H1 (cell line): ENCODE measurements around the gene ACSF3. TPM values are rescaled to one million over a fixed set of nuclear protein-coding genes. Genes with fewer than 3 reads are reported as not detected.

Source experiments
- CTCF ChIA-PET: fragments of 300-600 bp; sonication (Branson Sonifier 250); formaldehyde crosslinking; loops from one replicate; lab custom pipeline; 2021; ENCODE audit not compliant: partially characterized antibody; lab: Charles Lee
- POLR2A ChIA-PET: fragments of 300-600 bp; sonication (Branson Sonifier 250); formaldehyde crosslinking; loops from one replicate; lab custom pipeline; 2021; ENCODE audit warnings: inconsistent platforms; ENCODE audit not compliant: partially characterized antibody; lab: Charles Lee
- DNase-seq, 2 experiments: peaks; one replicate each; pipeline versions ENCODE4 v3.0.0 to v3.0.0-alpha.2; 2010 to 2022; ENCODE audit warnings: low spot score in 2 of 2, low read depth in 1 of 2, mixed read lengths in 1 of 2
- FAIRE-seq: peaks from 2 replicates; lab custom pipeline; 2011; peaks lifted over from hg19 to GRCh38; lab: Jason Lieb, UNC
- H2AFZ ChIP-seq: 2 replicates; pipeline ENCODE4 v1.8.1; 2012; ENCODE audit warnings: low read length, inconsistent platforms
- H2AK5ac ChIP-seq: 2 replicates; pipeline ENCODE4 v1.6.1; 2013; ENCODE audit warnings: low read depth, low read length
- H2BK120ac ChIP-seq: replicated peaks from 2 replicates; pipeline ENCODE3; 2013; ENCODE audit warnings: low read depth, low read length, inconsistent platforms
- H2BK12ac ChIP-seq: 2 replicates; pipeline ENCODE4 v1.6.1; 2013; ENCODE audit warnings: low read depth, low read length
- H2BK15ac ChIP-seq: 2 replicates; pipeline ENCODE4 v1.6.1; 2013; ENCODE audit warnings: low read length
- H2BK20ac ChIP-seq: 2 replicates; pipeline ENCODE4 v1.6.1; 2013; ENCODE audit warnings: low read length
- H2BK5ac ChIP-seq: 2 replicates; pipeline ENCODE4 v1.6.1; 2013; ENCODE audit warnings: low read depth, low read length
- H3K14ac ChIP-seq: 2 replicates; pipeline ENCODE4 v1.6.1; 2013; ENCODE audit warnings: inconsistent platforms; ENCODE audit not compliant: insufficient read length
- H3K18ac ChIP-seq: 2 replicates; pipeline ENCODE4 v1.6.1; 2013; ENCODE audit warnings: low read length; ENCODE audit errors: extremely low read depth
- H3K23ac ChIP-seq: 2 replicates; pipeline ENCODE4 v1.6.1; 2013; ENCODE audit warnings: inconsistent platforms; ENCODE audit not compliant: insufficient read length
- H3K23me2 ChIP-seq: 2 replicates; pipeline ENCODE4 v1.6.1; 2013; ENCODE audit warnings: low read depth, low read length
- H3K27ac ChIP-seq: 2 replicates; pipeline ENCODE4 v1.6.1; 2011; ENCODE audit warnings: low read depth, low read length, inconsistent platforms
- H3K27me3 ChIP-seq, 4 experiments: replicated peaks in 1 of 4; 1 replicate in 1 of 4; 2 replicates in 3 of 4; pipeline versions ENCODE4 v1.6.1 to v1.8.1; 2011 to 2013; ENCODE audit warnings: low read length in 3 of 4, mild to moderate bottlenecking in 3 of 4, inconsistent platforms in 2 of 4, mixed read lengths in 2 of 4, moderate library complexity in 1 of 4; ENCODE audit not compliant: control insufficient read depth in 3 of 4, insufficient read depth in 3 of 4; ENCODE audit errors: extremely low read depth in 1 of 4
- H3K36me3 ChIP-seq, 4 experiments: 2 replicates each; pipeline versions ENCODE4 v1.6.1 to v1.8.1; 2011 to 2013; ENCODE audit warnings: mild to moderate bottlenecking in 4 of 4, low read length in 3 of 4, moderate library complexity in 2 of 4, control low read depth in 1 of 4, inconsistent platforms in 1 of 4; ENCODE audit not compliant: insufficient read depth in 4 of 4, control insufficient read depth in 2 of 4
- H3K4ac ChIP-seq: replicated peaks from 2 replicates; pipeline ENCODE3; 2013; ENCODE audit warnings: low read length, low read depth, mixed read lengths, inconsistent platforms; ENCODE audit not compliant: insufficient read length
- H3K4me1 ChIP-seq, 4 experiments: replicated peaks in 1 of 4; 1 replicate in 1 of 4; 2 replicates in 3 of 4; pipeline versions ENCODE4 v1.6.1 to v1.8.1; 2011 to 2013; ENCODE audit warnings: low read length in 3 of 4, inconsistent platforms in 2 of 4, mixed read lengths in 1 of 4; ENCODE audit not compliant: insufficient read depth in 4 of 4, control insufficient read depth in 3 of 4
- H3K4me2 ChIP-seq, 2 experiments: 2 replicates each; pipeline versions ENCODE4 v1.6.1 to v1.8.1; 2011 to 2013; ENCODE audit warnings: low read depth in 2 of 2, low read length in 2 of 2, control low read depth in 1 of 2, inconsistent platforms in 1 of 2, mild to moderate bottlenecking in 1 of 2; ENCODE audit not compliant: insufficient read depth in 1 of 2
- H3K4me3 ChIP-seq, 4 experiments: fragments of 200-600, 300-600 bp in 1 of 4; sonication (generic), shearing (Covaris generic), sonication (Bioruptor Twin) in 1 of 4; 2 replicates each; pipeline versions ENCODE4 v1.5.1 to v1.8.1; 2011 to 2016; ENCODE audit warnings: low read length in 4 of 4, low read depth in 3 of 4, control low read depth in 2 of 4, inconsistent platforms in 2 of 4, mild to moderate bottlenecking in 2 of 4, mixed read lengths in 1 of 4, moderate library complexity in 1 of 4; ENCODE audit not compliant: insufficient read depth in 2 of 4; ENCODE audit errors: extremely low read depth in 1 of 4
- H3K56ac ChIP-seq: replicated peaks from 2 replicates; pipeline ENCODE3; 2013; ENCODE audit warnings: low read depth, mild to moderate bottlenecking, mixed read lengths, low read length, inconsistent platforms; ENCODE audit not compliant: insufficient read length
- H3K79me1 ChIP-seq: 2 replicates; pipeline ENCODE4 v1.6.1; 2013; ENCODE audit warnings: low read depth, low read length, control low read depth
- H3K79me2 ChIP-seq, 2 experiments: 2 replicates each; pipeline versions ENCODE4 v1.6.1 to v1.8.1; 2012 to 2013; ENCODE audit warnings: low read length in 2 of 2, mild to moderate bottlenecking in 2 of 2, inconsistent platforms in 1 of 2; ENCODE audit not compliant: insufficient read depth in 2 of 2, control insufficient read depth in 1 of 2
- H3K9ac ChIP-seq, 4 experiments: replicated peaks in 1 of 4; 1 replicate in 1 of 4; 2 replicates in 3 of 4; pipeline versions ENCODE4 v1.6.1 to v1.8.1; 2011 to 2013; ENCODE audit warnings: low read depth in 3 of 4, low read length in 3 of 4, control low read depth in 2 of 4, mild to moderate bottlenecking in 2 of 4, moderate library complexity in 2 of 4, inconsistent platforms in 1 of 4; ENCODE audit errors: extremely low read depth in 1 of 4
- H3K9me3 ChIP-seq, 2 experiments: 2 replicates each; pipeline versions ENCODE4 v1.6.1 to v1.8.1; 2012 to 2013; ENCODE audit warnings: mild to moderate bottlenecking in 2 of 2, moderate library complexity in 2 of 2, control low read depth in 1 of 2, inconsistent platforms in 1 of 2, low read depth in 1 of 2, low read length in 1 of 2, mixed read lengths in 1 of 2; ENCODE audit not compliant: insufficient read depth in 2 of 2
- H4K20me1 ChIP-seq, 2 experiments: replicated peaks in 1 of 2; 2 replicates each; pipeline versions ENCODE3 to v1.8.1; 2011 to 2013; ENCODE audit warnings: inconsistent platforms in 2 of 2, low read length in 2 of 2, mild to moderate bottlenecking in 1 of 2; ENCODE audit not compliant: insufficient read depth in 2 of 2, control insufficient read depth in 1 of 2
- H4K5ac ChIP-seq: 2 replicates; pipeline ENCODE4 v1.6.1; 2013; ENCODE audit warnings: low read length, low read depth, mixed read lengths, inconsistent platforms; ENCODE audit not compliant: insufficient read length
- H4K8ac ChIP-seq: 2 replicates; pipeline ENCODE4 v1.8.0; 2013; ENCODE audit warnings: mild to moderate bottlenecking, moderate library complexity, low read length, inconsistent platforms; ENCODE audit not compliant: insufficient read depth; ENCODE audit errors: extremely low read depth
- H4K91ac ChIP-seq: replicated peaks from 2 replicates; pipeline ENCODE3; 2013; ENCODE audit warnings: low read length, mixed read lengths, inconsistent platforms; ENCODE audit not compliant: insufficient read length
- CEBPB ChIP-seq: IDR thresholded peaks from 2 replicates; pipeline ENCODE4 v1.6.1; 2012; ENCODE audit warnings: low read depth, low read length
- EP300 ChIP-seq, 2 experiments: IDR thresholded peaks; 1 replicate in 1 of 2; 2 replicates in 1 of 2; pipeline ENCODE4 v1.6.1; 2011 to 2012; ENCODE audit warnings: low read depth in 2 of 2, low read length in 2 of 2, mild to moderate bottlenecking in 2 of 2, borderline replicate concordance in 1 of 2, inconsistent platforms in 1 of 2, moderate library complexity in 1 of 2
- WGBS, 2 experiments: shearing (Covaris generic) in 1 of 2; methylation state at CpG; one replicate each; pipeline versions ENCODE4 v1.1.6 to v1.1.7; 2013 to 2015; ENCODE audit warnings: low lambda C conversion rate in 2 of 2, mixed read lengths in 2 of 2, inconsistent platforms in 1 of 2, low coverage in 1 of 2, missing lambda C conversion rate in 1 of 2; ENCODE audit not compliant: insufficient replicate concordance in 2 of 2, insufficient coverage in 1 of 2, insufficient read length in 1 of 2; ENCODE audit errors: extremely low coverage in 1 of 2, missing lambda C conversion rate in 1 of 2; 5-methylcytosine and 5-hydroxymethylcytosine counted together
- polyA plus RNA-seq, 7 experiments: library from polyadenylated mRNA; depleted of rRNA in 3 of 7; stranded (reverse) in 5 of 7; unstranded in 2 of 7; fragments of >200 nt in 5 of 7; fragments of 200-250 nt in 2 of 7; gene quantifications; 1 replicate in 5 of 7; 2 replicates in 1 of 7; 4 replicates in 1 of 7; pipeline versions ENCODE4 v1.2.1 to v1.2.3, GENCODE V29; 2011 to 2013; ENCODE audit warnings: missing spikeins in 2 of 7, mixed read lengths in 2 of 7
- total RNA-seq: library from RNA; stranded (reverse); fragmentation: NEBNext Ultra II Directional; extraction: Animal tissue kit (Norgen Biotek cat#: 25700); gene quantifications from 2 replicates; pipeline ENCODE4 v1.2.1, GENCODE V29; 2021

The ACSF3 gene
- total and polyA plus RNA-seq, 2 of the 8 experiments (the other 6 are each of a cell fraction or from before 2014, with no cell fraction given), result 15.6 to 22.9 TPM

DNA sequence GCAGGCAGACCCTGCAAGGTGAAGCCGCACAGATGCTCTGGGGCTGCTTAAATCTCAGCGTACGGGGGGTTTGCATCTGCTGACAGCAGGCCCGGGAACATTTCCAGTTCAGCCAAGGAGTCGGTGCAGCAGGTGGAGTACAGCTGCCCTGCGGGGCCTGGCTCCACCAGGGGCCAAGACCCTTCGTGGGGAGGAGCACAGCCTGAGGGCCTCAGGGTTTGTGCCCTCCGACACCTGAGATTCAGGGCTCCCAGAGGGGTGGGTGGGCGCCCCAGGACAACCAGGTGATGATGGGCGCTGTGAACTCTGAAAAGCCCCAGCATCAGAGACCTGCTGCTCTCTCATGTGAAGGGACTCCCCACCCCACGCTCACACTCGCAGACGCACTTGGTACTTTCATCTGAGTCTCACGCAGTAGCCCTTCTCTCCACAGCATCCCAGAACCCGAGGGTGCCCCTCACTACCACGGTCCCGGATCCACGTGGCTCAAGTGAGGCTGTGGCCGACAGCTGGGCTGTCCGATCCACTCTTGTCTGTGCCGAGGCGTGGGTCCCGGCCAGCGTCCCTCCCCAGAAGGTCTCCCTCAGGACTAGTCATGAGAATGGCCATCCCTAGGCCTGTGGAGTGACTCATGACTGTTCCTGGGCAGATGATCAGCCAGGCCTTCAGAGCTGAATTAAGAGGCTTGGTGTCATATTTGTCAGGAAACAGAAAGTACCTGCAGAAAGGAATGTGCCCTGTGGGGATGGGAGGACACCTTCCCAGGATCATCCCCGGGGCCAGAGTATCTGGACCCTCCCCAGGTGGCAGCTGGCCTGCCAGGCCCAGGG lies 29.6 kb downstream of the ACSF3 start:
- CTCF ChIA-PET, result interaction anchor here (0.6 to 1.4 kb wide), 3 partner anchors 10 to 260 kb away, joined by 3 read pairs; no protein-coding TSS in a partner anchor

More for the DNA sequence above, 29.6 kb downstream of the ACSF3 start:
- Histone ChIP-seq H3K4ac (no peak overlapping the region), H3K36me3 (peaks cover 0 to 20% (median 10%) of the 10 kb centered on the region in 4 experiments; a peak in 6 of 8 replicates), H2AK5ac (no peak overlapping the region), H3K9ac (no peak overlapping the region), H4K91ac (no peak overlapping the region), H3K23ac (no peak overlapping the region), H3K4me2 (no peak overlapping the region), H3K23me2 (no peaks in the 10 kb centered on the region), H3K79me1 (0 out of 2 replicates have a peak, but pooled peaks cover 4% of the 10 kb centered on the region), H2BK120ac (no peak overlapping the region), H2BK5ac (no peak overlapping the region), H4K20me1 (peaks cover 0 to 14% of the 10 kb centered on the region in 2 experiments), H2BK12ac (no peak overlapping the region), H4K8ac (no peak overlapping the region), H3K27ac (no peak overlapping the region), H3K14ac (no peak overlapping the region), H3K18ac (no peak overlapping the region), H3K9me3 (no peaks in the 10 kb centered on the region), H3K4me1 (peaks cover 0 to 2% (median under 1%) of the 10 kb centered on the region in 4 experiments; a peak in 2 of 7 replicates), H3K4me3 (no peak overlapping the region), H3K79me2 (no peaks in the 10 kb centered on the region; a peak in 1 of 4 replicates), H3K27me3 (no peaks in the 10 kb centered on the region), H2BK20ac (no peak overlapping the region), H2AFZ (no peak overlapping the region), H2BK15ac (no peak overlapping the region), H3K56ac (no peak overlapping the region), H4K5ac (no peak overlapping the region)
- DNase-seq, result no peak
- 90% methylated on average over 25 of the region's 25 CpGs; no CpG with 5 or more reads in 1 of the 2 experiments for WGBS, 2 experiments
- no peak for TF ChIP-seq EP300 (IDR thresholded peaks at IDR 0.05; ENCODE audit: borderline replicate concordance in 1 of 2, low read depth in 2 of 2, low read length in 2 of 2)
- no peak for TF ChIP-seq CEBPB
- POLR2A ChIA-PET, result no interaction called here
- no peak for FAIRE-seq
